Adrenal gland (tissue), 5 donors: ENCODE measurements around the gene LHX1.

Experiments
- POLR2A ChIP-seq, 2 donors: fragments of 450-650 bp; IDR thresholded peaks; one replicate each; pipeline ENCODE4 v1.6.1; 2017; ENCODE audit warnings: antibody characterized with exemption in 2 of 2, mild to moderate bottlenecking in 2 of 2, moderate library complexity in 1 of 2
- TF ChIP-seq, protein P1 (sequence below), 6 experiments: fragments of 450-650 bp in 4 of 6; fragments of 200-600 bp in 2 of 6; sonication (generic) in 1 of 6; IDR thresholded peaks; 1 replicate in 5 of 6; 2 replicates in 1 of 6; pipeline versions ENCODE4 v1.5.1 to v1.8.0; 2016 to 2021; ENCODE audit warnings: antibody characterized with exemption in 6 of 6, mild to moderate bottlenecking in 2 of 6, moderate library complexity in 1 of 6
- donor health status: DM: no; HTN: no; CAD: no.

DNA sequence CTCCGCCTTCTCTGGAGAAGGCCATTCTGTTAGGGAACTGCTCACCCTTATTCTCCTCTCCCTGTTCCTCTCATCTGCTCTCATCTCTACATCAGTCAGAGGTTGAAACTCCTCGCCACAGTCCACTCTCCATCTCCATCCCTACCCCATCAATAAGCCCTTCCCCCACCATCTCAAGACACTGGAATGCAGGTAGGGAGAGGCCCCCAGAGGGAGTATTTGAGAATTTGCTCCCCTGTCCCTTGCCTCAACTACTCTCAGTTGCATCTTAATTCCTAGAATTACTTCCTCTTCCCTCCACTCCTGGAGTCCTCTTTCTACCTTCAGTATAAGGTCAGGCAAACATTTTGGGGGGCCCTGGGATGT lies 9.4 kb downstream of the LHX1 start:
- TF ChIP-seq, protein P1, sequence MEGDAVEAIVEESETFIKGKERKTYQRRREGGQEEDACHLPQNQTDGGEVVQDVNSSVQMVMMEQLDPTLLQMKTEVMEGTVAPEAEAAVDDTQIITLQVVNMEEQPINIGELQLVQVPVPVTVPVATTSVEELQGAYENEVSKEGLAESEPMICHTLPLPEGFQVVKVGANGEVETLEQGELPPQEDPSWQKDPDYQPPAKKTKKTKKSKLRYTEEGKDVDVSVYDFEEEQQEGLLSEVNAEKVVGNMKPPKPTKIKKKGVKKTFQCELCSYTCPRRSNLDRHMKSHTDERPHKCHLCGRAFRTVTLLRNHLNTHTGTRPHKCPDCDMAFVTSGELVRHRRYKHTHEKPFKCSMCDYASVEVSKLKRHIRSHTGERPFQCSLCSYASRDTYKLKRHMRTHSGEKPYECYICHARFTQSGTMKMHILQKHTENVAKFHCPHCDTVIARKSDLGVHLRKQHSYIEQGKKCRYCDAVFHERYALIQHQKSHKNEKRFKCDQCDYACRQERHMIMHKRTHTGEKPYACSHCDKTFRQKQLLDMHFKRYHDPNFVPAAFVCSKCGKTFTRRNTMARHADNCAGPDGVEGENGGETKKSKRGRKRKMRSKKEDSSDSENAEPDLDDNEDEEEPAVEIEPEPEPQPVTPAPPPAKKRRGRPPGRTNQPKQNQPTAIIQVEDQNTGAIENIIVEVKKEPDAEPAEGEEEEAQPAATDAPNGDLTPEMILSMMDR (IDR thresholded peaks at IDR 0.05), result no peak
- no peak for TF ChIP-seq POLR2A (IDR thresholded peaks at IDR 0.05)
